AG04450 (cell line): ENCODE data around the gene CLN6. TPM values are rescaled to one million over a fixed set of nuclear protein-coding genes. Genes with fewer than 3 reads are reported as not detected.
A peak's percentile ranks its signal among the peaks of the same experiment; 100 is the strongest.

Experiments used
- CTCF ChIA-PET: fragments of 300-600, 350-600 bp; formaldehyde crosslinking; extraction: SDS; loops from one replicate; lab custom pipeline; 2022; ENCODE audit warnings: antibody characterized with exemption, inconsistent platforms; lab: Charles Lee
- POLR2A ChIA-PET: fragments of 350-600 bp; formaldehyde crosslinking; extraction: SDS; loops from one replicate; lab custom pipeline; 2021; ENCODE audit warnings: antibody characterized with exemption, inconsistent platforms; lab: Yijun Ruan, JAX
- DNase-seq: peaks from one replicate; pipeline ENCODE4 v3.0.0-alpha.2; 2011; ENCODE audit warnings: low read depth, low spot score
- H3K27ac ChIP-seq: one replicate; pipeline ENCODE4 v1.5.1; 2012; ENCODE audit warnings: low read depth, low read length, control low read depth
- H3K27me3 ChIP-seq: one replicate; pipeline ENCODE4 v1.6.0; 2012; ENCODE audit warnings: low read length; ENCODE audit not compliant: control insufficient read depth, insufficient read depth
- H3K4me3 ChIP-seq: 2 replicates; pipeline ENCODE4 v1.5.1; 2011; ENCODE audit warnings: mild to moderate bottlenecking, low read depth, low read length, control low read depth
- H3K9me3 ChIP-seq: 2 replicates; pipeline ENCODE4 v1.5.1; 2012; ENCODE audit warnings: low read length; ENCODE audit not compliant: control insufficient read depth, insufficient read depth
- CTCF ChIP-seq: IDR thresholded peaks from 2 replicates; pipeline ENCODE4 v1.5.1; 2011; ENCODE audit warnings: low read depth, low read length, control low read depth, inconsistent platforms
- polyA plus RNA-seq: library from polyadenylated mRNA; depleted of rRNA; stranded (reverse); fragments of >200 nt; gene quantifications from 2 replicates; pipeline ENCODE4 v1.2.3, GENCODE V29; 2011

CLN6 gene
- polyA plus RNA-seq, 1 experiment, result 13.0 TPM

- Histone ChIP-seq H3K9me3 (no peaks in the 10 kb centered on the region; the same call in 1 of the 2 replicates), H3K27me3 (no peaks in the 10 kb centered on the region), H3K27ac (no peak overlapping the region), H3K4me3 (0 out of 2 replicates have a peak overlapping the region, but pooled peaks have one; percentile 4)
- POLR2A ChIA-PET, result no interaction called here
- DNase-seq, result no peak
- CTCF ChIA-PET, result interaction anchor here (0.6 to 2.2 kb wide), 11 partner anchors 9 to 655 kb away, joined by 3 to 21 read pairs (median 4); no protein-coding TSS in a partner anchor
- no peak for TF ChIP-seq CTCF
Measured at GRCh38 chr15:68210409-68210756, 19.1 kb downstream of the CLN6 start.

- POLR2A ChIA-PET, result no interaction called here
- no peak for TF ChIP-seq CTCF
- Histone ChIP-seq H3K27ac (no peak overlapping the region), H3K4me3 (no peak overlapping the region), H3K27me3 (no peaks in the 10 kb centered on the region), H3K9me3 (no peaks in the 10 kb centered on the region; the same call in 1 of the 2 replicates)
- no peak for DNase-seq
- CTCF ChIA-PET, result interaction anchor here (0.6 to 2.2 kb wide), 9 partner anchors 10 to 654 kb away, joined by 3 to 21 read pairs (median 5); no protein-coding TSS in a partner anchor
Measured at GRCh38 chr15:68209735-68210408, 19.7 kb downstream of the CLN6 start.

- POLR2A ChIA-PET, result no interaction called here
- no peaks in the 10 kb centered on the region for H3K27me3 ChIP-seq
Measured at GRCh38 chr15:68209272-68209671, 20.3 kb downstream of the CLN6 start.

GRCh38 chr15:68208636-68209240 lies 20.8 kb downstream of the CLN6 start:
- Histone ChIP-seq H3K9me3 (no peaks in the 10 kb centered on the region; the same call in 1 of the 2 replicates), H3K27me3 (no peaks in the 10 kb centered on the region), H3K4me3 (no peak overlapping the region), H3K27ac (no peak overlapping the region)
- no peak for TF ChIP-seq CTCF
- CTCF ChIA-PET, result no interaction called here
- POLR2A ChIA-PET, result no interaction called here
- DNase-seq, result no peak

More at GRCh38 chr15:68209272-68209671, 20.3 kb downstream of the CLN6 start:
- DNase-seq, result no peak
- CTCF ChIA-PET, result interaction anchor here (2.1 kb wide), 1 partner anchor 346 kb away, joined by 17 read pairs; no protein-coding TSS in a partner anchor
- no peak overlapping the region for H3K27ac ChIP-seq
- no peak for TF ChIP-seq CTCF
- H3K4me3 ChIP-seq, result no peak overlapping the region
- H3K9me3 ChIP-seq, result no peaks in the 10 kb centered on the region; the same call in 1 of the 2 replicates

GRCh38 chr15:68208136-68208535 lies 21.4 kb downstream of the CLN6 start:
- no peaks in the 10 kb centered on the region; the same call in 1 of the 2 replicates for H3K9me3 ChIP-seq
- no peak for DNase-seq
- ChIA-PET POLR2A (no interaction called here), CTCF (no interaction called here)
- H3K4me3 ChIP-seq, result no peak overlapping the region
- H3K27me3 ChIP-seq, result no peaks in the 10 kb centered on the region
- no peak for TF ChIP-seq CTCF
- no peak overlapping the region for H3K27ac ChIP-seq
